Astrocyte (in vitro differentiated cells and primary cell): ENCODE data around the gene ZBTB16. TPM values are rescaled to one million over a fixed set of nuclear protein-coding genes. Genes with fewer than 3 reads are reported as not detected.

Experiments used
- DNase-seq: peaks from one replicate; pipeline ENCODE4 v3.0.0-alpha.2; 2010; ENCODE audit warnings: low read depth
- FAIRE-seq: peaks from 2 replicates; lab custom pipeline; 2011; peaks lifted over from hg19 to GRCh38; lab: Jason Lieb, UNC
- H2AFZ ChIP-seq: 2 replicates; pipeline ENCODE4 v1.6.0; 2012; ENCODE audit warnings: low read depth, low read length, inconsistent platforms
- H3K27ac ChIP-seq: 2 replicates; pipeline ENCODE4 v1.5.1; 2011; ENCODE audit warnings: low read depth, low read length, inconsistent platforms
- H3K27me3 ChIP-seq: 2 replicates; pipeline ENCODE4 v1.6.0; 2011; ENCODE audit warnings: low read length, inconsistent platforms; ENCODE audit not compliant: insufficient read depth
- H3K36me3 ChIP-seq: 2 replicates; pipeline ENCODE4 v1.5.1; 2011; ENCODE audit warnings: low read length, inconsistent platforms; ENCODE audit not compliant: insufficient read depth
- H3K4me1 ChIP-seq: 2 replicates; pipeline ENCODE4 v1.5.1; 2011; ENCODE audit warnings: low read length, inconsistent platforms; ENCODE audit not compliant: insufficient read depth
- H3K4me2 ChIP-seq: 2 replicates; pipeline ENCODE4 v1.6.0; 2012; ENCODE audit warnings: low read length, inconsistent platforms
- H3K4me3 ChIP-seq: 2 replicates; pipeline ENCODE4 v1.5.1; 2011; ENCODE audit warnings: low read depth, mild to moderate bottlenecking, low read length, inconsistent platforms; ENCODE audit not compliant: insufficient read depth
- H3K79me2 ChIP-seq: 2 replicates; pipeline ENCODE4 v1.6.0; 2012; ENCODE audit warnings: mild to moderate bottlenecking, low read length, inconsistent platforms; ENCODE audit not compliant: insufficient read depth
- H3K9ac ChIP-seq: 2 replicates; pipeline ENCODE4 v1.6.0; 2012; ENCODE audit warnings: mild to moderate bottlenecking, low read length, inconsistent platforms
- H3K9me3 ChIP-seq: 2 replicates; pipeline ENCODE4 v1.5.1; 2012; ENCODE audit warnings: low read depth, mild to moderate bottlenecking, low read length, inconsistent platforms; ENCODE audit not compliant: insufficient read depth
- H4K20me1 ChIP-seq: 2 replicates; pipeline ENCODE4 v1.6.0; 2012; ENCODE audit warnings: low read length, inconsistent platforms; ENCODE audit not compliant: insufficient read depth
- H3K27ac Mint-ChIP-seq: one replicate; pipeline ENCODE4 v1.8.0; 2021; ENCODE audit warnings: mild to moderate bottlenecking, mixed read lengths; ENCODE audit not compliant: unreplicated experiment
- H3K27me3 Mint-ChIP-seq: one replicate; pipeline ENCODE4 v1.8.0; 2021; ENCODE audit warnings: low read depth, mixed read lengths; ENCODE audit not compliant: unreplicated experiment
- H3K36me3 Mint-ChIP-seq: one replicate; pipeline ENCODE4 v1.8.0; 2021; ENCODE audit warnings: low read depth, mixed read lengths; ENCODE audit not compliant: unreplicated experiment
- H3K4me1 Mint-ChIP-seq: one replicate; pipeline ENCODE4 v1.8.0; 2021; ENCODE audit warnings: low read depth, mixed read lengths; ENCODE audit not compliant: unreplicated experiment
- H3K4me3 Mint-ChIP-seq: one replicate; pipeline ENCODE4 v1.8.0; 2021; ENCODE audit warnings: mild to moderate bottlenecking, moderate library complexity, mixed read lengths; ENCODE audit not compliant: unreplicated experiment
- H3K9me3 Mint-ChIP-seq: one replicate; pipeline ENCODE4 v1.8.0; 2021; ENCODE audit warnings: mild to moderate bottlenecking, mixed read lengths; ENCODE audit not compliant: unreplicated experiment
- CTCF ChIP-seq: IDR thresholded peaks from 2 replicates; pipeline ENCODE4 v1.5.1; 2011; ENCODE audit warnings: low read depth, mild to moderate bottlenecking, inconsistent platforms, low read length, moderate library complexity; ENCODE audit not compliant: insufficient read depth
- EZH2 ChIP-seq: IDR thresholded peaks from 2 replicates; pipeline ENCODE4 v1.6.1; 2012; ENCODE audit warnings: mild to moderate bottlenecking, low read length, inconsistent platforms; ENCODE audit not compliant: insufficient read depth
- total RNA-seq: library from RNA; stranded (reverse); gene quantifications from 2 replicates; pipeline ENCODE4 v1.2.1, GENCODE V29; 2021

The ZBTB16 gene
- total RNA-seq, 1 donor from 2014 or later = 0.50 TPM

- no peak overlapping the region for H3K4me3 Mint-ChIP-seq
- Histone ChIP-seq H3K27me3 (peaks cover 54% of the 10 kb centered on the region), H3K4me1 (no peaks in the 10 kb centered on the region), H3K4me2 (no peak overlapping the region), H4K20me1 (no peaks in the 10 kb centered on the region), H3K9ac (no peak overlapping the region), H3K79me2 (no peaks in the 10 kb centered on the region), H3K4me3 (no peak overlapping the region), H2AFZ (no peak overlapping the region), H3K36me3 (no peaks in the 10 kb centered on the region), H3K27ac (no peak overlapping the region), H3K9me3 (no peaks in the 10 kb centered on the region)
- H3K9me3 Mint-ChIP-seq = peaks cover 4% of the 10 kb centered on the region
- no peaks in the 10 kb centered on the region for H3K4me1 Mint-ChIP-seq
- DNase-seq (no peak), FAIRE-seq (no peak)
- TF ChIP-seq EZH2 = no peak
- no peak for TF ChIP-seq CTCF
- H3K27ac Mint-ChIP-seq = no peak overlapping the region
- peaks cover 46% of the 10 kb centered on the region for H3K27me3 Mint-ChIP-seq
- H3K36me3 Mint-ChIP-seq = no peaks in the 10 kb centered on the region
These were observed 169.2 kb downstream of the ZBTB16 start for GRCh38 chr11:114228435-114229411.

GRCh38 chr11:114230031-114230704 lies 170.7 kb downstream of the ZBTB16 start:
- H3K4me1 ChIP-seq = no peaks in the 10 kb centered on the region
- H3K27ac ChIP-seq = no peak overlapping the region
- Mint-ChIP-seq H3K27ac (no peak overlapping the region), H3K4me3 (no peak overlapping the region), H3K4me1 (no peaks in the 10 kb centered on the region), H3K36me3 (no peaks in the 10 kb centered on the region), H3K9me3 (peaks cover 3% of the 10 kb centered on the region), H3K27me3 (peaks cover 51% of the 10 kb centered on the region)
- TF ChIP-seq EZH2 (no peak), CTCF (no peak)
- no peak overlapping the region for H3K9ac ChIP-seq
- no peak overlapping the region for H3K4me2 ChIP-seq
- H3K9me3 ChIP-seq = no peaks in the 10 kb centered on the region
- DNase-seq (no peak), FAIRE-seq (no peak)
- no peaks in the 10 kb centered on the region for H4K20me1 ChIP-seq
- H3K27me3 ChIP-seq = peaks cover 55% of the 10 kb centered on the region
- H3K4me3 ChIP-seq = no peak overlapping the region
- H2AFZ ChIP-seq = no peak overlapping the region
- H3K36me3 ChIP-seq = no peaks in the 10 kb centered on the region
- H3K79me2 ChIP-seq = no peaks in the 10 kb centered on the region
